ENCODE data around the gene ZNF770. TPM values are rescaled to one million over a fixed set of nuclear protein-coding genes. Genes with fewer than 3 reads are reported as not detected.
"Not testable (repeated sequence)": the region's sequence is repeated elsewhere in the genome, so short reads cannot be mapped to it uniquely, and the experiment has no call there.

The ZNF770 gene
- total and polyA plus RNA-seq, 2 donors (not counting 3 experiments of a cell fraction or from before 2014, with no cell fraction given), result 6.4 to 30.3 TPM

- no peak overlapping the region for H3K9ac ChIP-seq (replicated peaks; ENCODE audit: extremely low read depth, insufficient read depth, low read length)
- POLR2A ChIA-PET, result no interaction called here
- intact Hi-C loops (cut with micrococcal nuclease), result no loop called here
- H4K20me1 ChIP-seq (replicated peaks; ENCODE audit: control insufficient read depth, extremely low read depth, insufficient read depth, low read length), result no peaks in the 10 kb centered on the region
- H3K4me2 ChIP-seq (ENCODE audit: insufficient read depth, low read length), result no peak overlapping the region
- H3K79me2 ChIP-seq (ENCODE audit: control insufficient read depth, insufficient read depth, low read length), result peaks cover 10% of the 10 kb centered on the region
- dilution Hi-C loops (cut with MboI; ENCODE audit: extremely low pct_ligation_motif_present, low sequenced_read_pairs), result no loop called here
- H3K27ac ChIP-seq (ENCODE audit: insufficient read depth, low read depth, low read length), result no peak overlapping the region
- no peaks in the 10 kb centered on the region for H3K9me1 ChIP-seq (replicated peaks; ENCODE audit: control insufficient read depth, extremely low read depth, insufficient read depth, low read length)
- no peaks in the 10 kb centered on the region for H3K27me3 ChIP-seq (ENCODE audit: control insufficient read depth in 2 of 2, insufficient read depth in 2 of 2, low read length in 2 of 2)
- DNase-seq (ENCODE audit: low read depth, low spot score), result no peak
- FAIRE-seq, result peak; percentile 53
- no peak overlapping the region for H2AFZ ChIP-seq (ENCODE audit: low read depth, low read length)
- H3K9me3 ChIP-seq (replicated peaks; ENCODE audit: control insufficient read depth, insufficient read depth, low read length), result no peaks in the 10 kb centered on the region
- H3K4me1 ChIP-seq (ENCODE audit: control insufficient read depth, extremely low read depth, insufficient read depth, low read length), result peaks cover 8% of the 10 kb centered on the region
- CTCF ChIA-PET, result interaction anchor here (6.6 kb wide), 1 partner anchor 14 kb away, joined by 82 read pairs; the partner anchor contains the start of gene ZNF770
- H3K36me3 ChIP-seq (ENCODE audit: control insufficient read depth in 2 of 2, extremely low read depth in 1 of 2, insufficient read depth in 2 of 2, low read length in 2 of 2), result no peaks in the 10 kb centered on the region
- no TSS peak for BruUV-seq (replicated peaks)
- TF ChIP-seq JUN (IDR thresholded peaks at IDR 0.05; ENCODE audit: borderline replicate concordance, insufficient read depth, insufficient read length, low read depth) (peak; percentile 11), EZH2 (IDR thresholded peaks at IDR 0.05; ENCODE audit: borderline replicate concordance, low read depth, low read length, severe bottlenecking) (no peak), POLR2AphosphoS5 (IDR thresholded peaks at IDR 0.05; ENCODE audit: insufficient read depth, low read depth, low read length) (no peak), FOS (IDR thresholded peaks at IDR 0.05; ENCODE audit: borderline replicate concordance, insufficient read depth, low read length) (no peak)
- H3K4me3 ChIP-seq (replicated peaks in 1 of 3; ENCODE audit: insufficient read depth in 1 of 3, low read depth in 1 of 3, low read length in 3 of 3), result no peak overlapping the region
These were observed 14.6 kb downstream of the ZNF770 start for GRCh38 chr15:34973512-34973911.

GRCh38 chr15:34970098-34970643, 17.9 kb downstream of the ZNF770 start:
- peak overlapping the region; percentile 43 for H3K4me2 ChIP-seq (ENCODE audit: insufficient read depth, low read length)
- CTCF ChIA-PET, result interaction anchor here (0.8 to 6.6 kb wide), 19 partner anchors 8 to 360 kb away, joined by 3 to 82 read pairs (median 5); partner anchors contain the start of gene ZNF770
- H3K36me3 ChIP-seq (ENCODE audit: control insufficient read depth in 2 of 2, extremely low read depth in 1 of 2, insufficient read depth in 2 of 2, low read length in 2 of 2); H3K9me3 ChIP-seq (replicated peaks; ENCODE audit: control insufficient read depth, insufficient read depth, low read length); dilution Hi-C loops (cut with MboI; ENCODE audit: extremely low pct_ligation_motif_present, low sequenced_read_pairs); H3K9me1 ChIP-seq (replicated peaks; ENCODE audit: control insufficient read depth, extremely low read depth, insufficient read depth, low read length); H3K27ac ChIP-seq (ENCODE audit: insufficient read depth, low read depth, low read length); FAIRE-seq; H4K20me1 ChIP-seq (replicated peaks; ENCODE audit: control insufficient read depth, extremely low read depth, insufficient read depth, low read length); BruUV-seq (replicated peaks); H3K27me3 ChIP-seq (ENCODE audit: control insufficient read depth in 2 of 2, insufficient read depth in 2 of 2, low read length in 2 of 2); DNase-seq (ENCODE audit: low read depth, low spot score); intact Hi-C loops (cut with micrococcal nuclease): not testable (repeated sequence)
- peak overlapping the region; percentile 52 for H2AFZ ChIP-seq (ENCODE audit: low read depth, low read length)
- H3K4me1 ChIP-seq (ENCODE audit: control insufficient read depth, extremely low read depth, insufficient read depth, low read length), result peaks cover 11% of the 10 kb centered on the region
- POLR2A ChIA-PET, result interaction anchor here (0.6 to 1.6 kb wide), 6 partner anchors 11 to 349 kb away, joined by 3 to 30 read pairs (median 4); partner anchors contain the start of gene ZNF770
- peaks cover 39% of the 10 kb centered on the region for H3K79me2 ChIP-seq (ENCODE audit: control insufficient read depth, insufficient read depth, low read length)
- peak overlapping the region; percentile 13 to 98 (median 56) for H3K4me3 ChIP-seq (replicated peaks in 1 of 3; ENCODE audit: insufficient read depth in 1 of 3, low read depth in 1 of 3, low read length in 3 of 3)
- H3K9ac ChIP-seq (replicated peaks; ENCODE audit: extremely low read depth, insufficient read depth, low read length), result peak overlapping the region; percentile 84
